WTC11 (cell line): Measurements from ENCODE around the gene CRAMP1. TPM values are rescaled to one million over a fixed set of nuclear protein-coding genes. Genes with fewer than 3 reads are reported as not detected.

Source experiments
- ATAC-seq: fragments of 200-7000 bp; cut with Tn5 transposase; 2 replicates; pipeline ENCODE4 v1.10.0; 2021; ENCODE audit warnings: mild to moderate bottlenecking, moderate library complexity
- CTCF ChIA-PET: fragments of 300-600 bp; sonication (Branson Sonifier 250); formaldehyde crosslinking; loops from one replicate; lab custom pipeline; 2021; ENCODE audit warnings: antibody characterized with exemption; lab: Charles Lee
- POLR2A ChIA-PET: fragments of 350-600 bp; sonication (Branson Sonifier 250); formaldehyde crosslinking; loops from one replicate; lab custom pipeline; 2021; ENCODE audit warnings: antibody characterized with exemption; lab: Charles Lee
- DNase-seq: peaks from one replicate; pipeline ENCODE4 v3.0.0; 2021; ENCODE audit warnings: low spot score
- H3K27ac Mint-ChIP-seq: 2 replicates; pipeline ENCODE4 v1.8.0; 2021; ENCODE audit warnings: mixed read lengths
- H3K27me3 Mint-ChIP-seq: 2 replicates; pipeline ENCODE4 v1.8.0; 2021; ENCODE audit warnings: low read depth, mild to moderate bottlenecking, moderate library complexity, mixed read lengths
- H3K36me3 Mint-ChIP-seq: 2 replicates; pipeline ENCODE4 v1.8.0; 2021; ENCODE audit warnings: mixed read lengths
- H3K4me1 Mint-ChIP-seq: 2 replicates; pipeline ENCODE4 v1.8.0; 2022; ENCODE audit warnings: mixed read lengths
- H3K4me3 Mint-ChIP-seq: 2 replicates; pipeline ENCODE4 v1.8.0; 2021; ENCODE audit warnings: mild to moderate bottlenecking, moderate library complexity, mixed read lengths
- H3K9me3 Mint-ChIP-seq: 2 replicates; pipeline ENCODE4 v1.8.0; 2021; ENCODE audit warnings: mixed read lengths
- CREM ChIP-seq: sonication (generic); formaldehyde crosslinking; IDR thresholded peaks from 2 replicates; pipeline ENCODE4 v1.8.1; 2022; ENCODE audit warnings: mild to moderate bottlenecking, missing genetic modification reagents, moderate library complexity
- IRF2 ChIP-seq: sonication (generic); formaldehyde crosslinking; IDR thresholded peaks from 2 replicates; pipeline ENCODE4 v1.8.0; 2022; ENCODE audit warnings: low read depth, missing genetic modification reagents, borderline replicate concordance
- KAT7 ChIP-seq: sonication (generic); formaldehyde crosslinking; IDR thresholded peaks from 2 replicates; pipeline ENCODE4 v1.8.1; 2023; ENCODE audit warnings: missing genetic modification reagents, mild to moderate bottlenecking, borderline replicate concordance
- NFATC4 ChIP-seq: fragments of 250-450 bp; sonication (Bioruptor Pico); IDR thresholded peaks from 2 replicates; pipeline ENCODE4 v1.9.0; 2021; ENCODE audit warnings: mild to moderate bottlenecking
- NR2C2 ChIP-seq: sonication (generic); formaldehyde crosslinking; IDR thresholded peaks from 2 replicates; pipeline ENCODE4 v1.8.0; 2022; ENCODE audit warnings: mild to moderate bottlenecking, missing genetic modification reagents
- RELA ChIP-seq: sonication (generic); formaldehyde crosslinking; IDR thresholded peaks from 2 replicates; pipeline ENCODE4 v1.8.1; 2022; ENCODE audit warnings: missing genetic modification reagents, mild to moderate bottlenecking, borderline replicate concordance
- RORB ChIP-seq: fragments of 250-450 bp; sonication (Bioruptor Pico); IDR thresholded peaks from 2 replicates; pipeline ENCODE4 v1.9.0; 2021; ENCODE audit warnings: mild to moderate bottlenecking
- SOX15 ChIP-seq: fragments of 250-450 bp; sonication (Bioruptor Pico); IDR thresholded peaks from 2 replicates; pipeline ENCODE4 v1.9.0; 2021; ENCODE audit warnings: mild to moderate bottlenecking
- SP1 ChIP-seq: sonication (generic); formaldehyde crosslinking; conservative IDR thresholded peaks from 2 replicates; pipeline ENCODE4 v1.8.1; 2022; ENCODE audit warnings: missing genetic modification reagents
- TCF7 ChIP-seq: sonication (generic); formaldehyde crosslinking; IDR thresholded peaks from 2 replicates; pipeline ENCODE4 v1.8.0; 2022; ENCODE audit warnings: mild to moderate bottlenecking, low read depth, missing genetic modification reagents, moderate library complexity
- TP53 ChIP-seq: sonication (generic); formaldehyde crosslinking; IDR thresholded peaks from 2 replicates; pipeline ENCODE4 v1.8.1; 2023; ENCODE audit warnings: mild to moderate bottlenecking, missing genetic modification reagents
- USF1 ChIP-seq: sonication (generic); formaldehyde crosslinking; IDR thresholded peaks from 2 replicates; pipeline ENCODE4 v1.8.0; 2022; ENCODE audit warnings: mild to moderate bottlenecking, missing genetic modification reagents
- ZNF121 ChIP-seq: sonication (generic); formaldehyde crosslinking; IDR thresholded peaks from 2 replicates; pipeline ENCODE4 v1.8.0; 2023; ENCODE audit warnings: missing genetic modification reagents
- ZNF232 ChIP-seq: sonication (generic); formaldehyde crosslinking; IDR thresholded peaks from 2 replicates; pipeline ENCODE4 v1.8.0; 2022; ENCODE audit warnings: mild to moderate bottlenecking, missing genetic modification reagents
- ZNF317 ChIP-seq: sonication (generic); formaldehyde crosslinking; IDR thresholded peaks from 2 replicates; pipeline ENCODE4 v1.8.1; 2023; ENCODE audit warnings: low read depth, mild to moderate bottlenecking, moderate library complexity, missing genetic modification reagents, borderline replicate concordance
- ZNF423 ChIP-seq: fragments of 250-450 bp; sonication (Bioruptor Pico); IDR thresholded peaks from 2 replicates; pipeline ENCODE4 v2.1.2; 2022; ENCODE audit warnings: mild to moderate bottlenecking, moderate library complexity
- ZNF425 ChIP-seq: fragments of 250-450 bp; sonication (Bioruptor Pico); conservative IDR thresholded peaks from 2 replicates; pipeline ENCODE4 v1.9.0; 2021; ENCODE audit warnings: mild to moderate bottlenecking
- ZNF671 ChIP-seq: fragments of 250-450 bp; sonication (Bioruptor Pico); IDR thresholded peaks from 2 replicates; pipeline ENCODE4 v1.8.0; 2021; ENCODE audit warnings: mild to moderate bottlenecking
- ZSCAN18 ChIP-seq: fragments of 250-450 bp; sonication (Bioruptor Pico); IDR thresholded peaks from 2 replicates; pipeline ENCODE4 v2.1.2; 2022; ENCODE audit warnings: mild to moderate bottlenecking, moderate library complexity
- total RNA-seq: library from RNA; stranded (reverse); gene quantifications from 3 replicates; pipeline ENCODE4 v1.2.3, GENCODE V29; 2021
- TF ChIP-seq, protein P1 (sequence below): sonication (generic); formaldehyde crosslinking; IDR thresholded peaks from 2 replicates; pipeline ENCODE4 v1.8.1; 2023; ENCODE audit warnings: mild to moderate bottlenecking, missing genetic modification reagents, moderate library complexity
- TF ChIP-seq, protein P2 (sequence below): sonication (generic); formaldehyde crosslinking; IDR thresholded peaks from 2 replicates; pipeline ENCODE4 v1.8.1; 2023; ENCODE audit warnings: mild to moderate bottlenecking, missing genetic modification reagents
- TF ChIP-seq, protein P3 (sequence below): fragments of 250-450 bp; sonication (Bioruptor Pico); IDR thresholded peaks from 2 replicates; pipeline ENCODE4 v1.9.0; 2021; ENCODE audit warnings: mild to moderate bottlenecking
- TF ChIP-seq, protein P4 (sequence below): sonication (generic); formaldehyde crosslinking; IDR thresholded peaks from 2 replicates; pipeline ENCODE4 v1.8.1; 2022; ENCODE audit warnings: low read depth, mild to moderate bottlenecking, moderate library complexity, missing genetic modification reagents, borderline replicate concordance

The CRAMP1 gene
- total RNA-seq, 1 experiment from 2014 or later, result 27.4 TPM

GRCh38 chr16:1635070-1635469 is 22.9 kb downstream of the CRAMP1 start:
- CTCF ChIA-PET, result no interaction called here
- peaks cover 44% of the 10 kb centered on the region for H3K36me3 Mint-ChIP-seq

DNA sequence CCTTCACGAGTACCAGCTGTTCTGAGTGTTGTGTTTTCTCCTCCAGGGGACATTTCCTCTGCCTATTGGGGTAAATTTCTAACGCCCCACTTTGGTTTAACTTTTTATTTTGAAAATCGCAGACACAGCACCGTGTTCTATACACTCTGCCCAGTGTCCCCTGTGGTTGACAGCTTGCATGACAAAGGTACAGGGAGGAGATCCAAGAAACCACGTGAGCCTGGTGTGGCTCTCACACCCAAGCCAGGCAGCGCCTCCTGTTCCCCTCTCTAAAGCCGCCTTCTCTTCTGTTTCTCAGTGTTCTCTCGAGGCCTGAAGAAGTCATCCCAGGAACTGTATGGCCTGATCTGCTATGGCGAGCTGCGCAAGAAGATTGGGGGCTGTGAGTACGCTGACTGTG is 25.4 kb downstream of the CRAMP1 start:
- Mint-ChIP-seq H3K27me3 (no peaks in the 10 kb centered on the region), H3K36me3 (peaks cover 60% of the 10 kb centered on the region), H3K4me3 (no peak overlapping the region), H3K9me3 (no peaks in the 10 kb centered on the region), H3K4me1 (no peaks in the 10 kb centered on the region), H3K27ac (no peak overlapping the region)
- ChIA-PET CTCF (no interaction called here), POLR2A (no interaction called here)
- no peak for DNase-seq
- TF ChIP-seq ZNF232, result no peak
- no peak for TF ChIP-seq ZNF425 (CRISPR knock-in tag)
- TF ChIP-seq, protein P1, sequence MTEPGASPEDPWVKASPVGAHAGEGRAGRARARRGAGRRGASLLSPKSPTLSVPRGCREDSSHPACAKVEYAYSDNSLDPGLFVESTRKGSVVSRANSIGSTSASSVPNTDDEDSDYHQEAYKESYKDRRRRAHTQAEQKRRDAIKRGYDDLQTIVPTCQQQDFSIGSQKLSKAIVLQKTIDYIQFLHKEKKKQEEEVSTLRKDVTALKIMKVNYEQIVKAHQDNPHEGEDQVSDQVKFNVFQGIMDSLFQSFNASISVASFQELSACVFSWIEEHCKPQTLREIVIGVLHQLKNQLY (CRISPR knock-in tag), result no peak
- TF ChIP-seq, protein P2, sequence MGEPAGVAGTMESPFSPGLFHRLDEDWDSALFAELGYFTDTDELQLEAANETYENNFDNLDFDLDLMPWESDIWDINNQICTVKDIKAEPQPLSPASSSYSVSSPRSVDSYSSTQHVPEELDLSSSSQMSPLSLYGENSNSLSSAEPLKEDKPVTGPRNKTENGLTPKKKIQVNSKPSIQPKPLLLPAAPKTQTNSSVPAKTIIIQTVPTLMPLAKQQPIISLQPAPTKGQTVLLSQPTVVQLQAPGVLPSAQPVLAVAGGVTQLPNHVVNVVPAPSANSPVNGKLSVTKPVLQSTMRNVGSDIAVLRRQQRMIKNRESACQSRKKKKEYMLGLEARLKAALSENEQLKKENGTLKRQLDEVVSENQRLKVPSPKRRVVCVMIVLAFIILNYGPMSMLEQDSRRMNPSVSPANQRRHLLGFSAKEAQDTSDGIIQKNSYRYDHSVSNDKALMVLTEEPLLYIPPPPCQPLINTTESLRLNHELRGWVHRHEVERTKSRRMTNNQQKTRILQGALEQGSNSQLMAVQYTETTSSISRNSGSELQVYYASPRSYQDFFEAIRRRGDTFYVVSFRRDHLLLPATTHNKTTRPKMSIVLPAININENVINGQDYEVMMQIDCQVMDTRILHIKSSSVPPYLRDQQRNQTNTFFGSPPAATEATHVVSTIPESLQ (CRISPR knock-in tag), result no peak
- no peak for TF ChIP-seq ZNF671
- TF ChIP-seq ZNF317 (CRISPR knock-in tag), result no peak
- TF ChIP-seq SP1 (CRISPR knock-in tag), result no peak
- TF ChIP-seq NR2C2 (CRISPR knock-in tag), result no peak
- TF ChIP-seq TP53 (CRISPR knock-in tag), result no peak
- TF ChIP-seq KAT7 (CRISPR knock-in tag), result no peak
- TF ChIP-seq USF1 (CRISPR knock-in tag), result no peak
- no peak for TF ChIP-seq IRF2 (CRISPR knock-in tag)
- no peak for TF ChIP-seq TCF7 (CRISPR knock-in tag)
- no peak for TF ChIP-seq NFATC4 (CRISPR knock-in tag)
- TF ChIP-seq, all 79 proteins: peak for 0
- no peak for ATAC-seq

More at GRCh38 chr16:1635070-1635469, 22.9 kb downstream of the CRAMP1 start:
- H3K4me3 Mint-ChIP-seq, result no peak overlapping the region
- H3K9me3 Mint-ChIP-seq, result no peaks in the 10 kb centered on the region
- no peaks in the 10 kb centered on the region for H3K27me3 Mint-ChIP-seq
- H3K4me1 Mint-ChIP-seq, result no peaks in the 10 kb centered on the region
- H3K27ac Mint-ChIP-seq, result no peak overlapping the region
- DNase-seq (no peak), ATAC-seq (no peak)
- POLR2A ChIA-PET, result no interaction called here
- TF ChIP-seq RELA (CRISPR knock-in tag), result no peak
- no peak for TF ChIP-seq SP1 (CRISPR knock-in tag)
- TF ChIP-seq RORB, result no peak

GRCh38 chr16:1638757-1639156 is 26.6 kb downstream of the CRAMP1 start:
- ChIA-PET POLR2A (no interaction called here), CTCF (no interaction called here)
- DNase-seq, result no peak
- H3K36me3 Mint-ChIP-seq, result peaks cover 57% of the 10 kb centered on the region
- no peaks in the 10 kb centered on the region for H3K9me3 Mint-ChIP-seq
- H3K27ac Mint-ChIP-seq, result peak overlapping the region; percentile 50; the same call in 1 of the 2 replicates
- H3K27me3 Mint-ChIP-seq, result no peaks in the 10 kb centered on the region
- H3K4me3 Mint-ChIP-seq, result no peak overlapping the region
- ATAC-seq, result no peak
- H3K4me1 Mint-ChIP-seq, result no peaks in the 10 kb centered on the region
- TF ChIP-seq NFATC4 (CRISPR knock-in tag) (no peak), ZSCAN18 (CRISPR knock-in tag) (no peak), ZNF121 (CRISPR knock-in tag) (no peak), SOX15 (no peak), ZNF423 (CRISPR knock-in tag) (no peak), ZNF317 (CRISPR knock-in tag) (no peak), NR2C2 (CRISPR knock-in tag) (no peak), CREM (CRISPR knock-in tag) (no peak)
- TF ChIP-seq, protein P3, sequence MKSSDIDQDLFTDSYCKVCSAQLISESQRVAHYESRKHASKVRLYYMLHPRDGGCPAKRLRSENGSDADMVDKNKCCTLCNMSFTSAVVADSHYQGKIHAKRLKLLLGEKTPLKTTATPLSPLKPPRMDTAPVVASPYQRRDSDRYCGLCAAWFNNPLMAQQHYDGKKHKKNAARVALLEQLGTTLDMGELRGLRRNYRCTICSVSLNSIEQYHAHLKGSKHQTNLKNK (CRISPR knock-in tag), result no peak
- TF ChIP-seq, protein P4, sequence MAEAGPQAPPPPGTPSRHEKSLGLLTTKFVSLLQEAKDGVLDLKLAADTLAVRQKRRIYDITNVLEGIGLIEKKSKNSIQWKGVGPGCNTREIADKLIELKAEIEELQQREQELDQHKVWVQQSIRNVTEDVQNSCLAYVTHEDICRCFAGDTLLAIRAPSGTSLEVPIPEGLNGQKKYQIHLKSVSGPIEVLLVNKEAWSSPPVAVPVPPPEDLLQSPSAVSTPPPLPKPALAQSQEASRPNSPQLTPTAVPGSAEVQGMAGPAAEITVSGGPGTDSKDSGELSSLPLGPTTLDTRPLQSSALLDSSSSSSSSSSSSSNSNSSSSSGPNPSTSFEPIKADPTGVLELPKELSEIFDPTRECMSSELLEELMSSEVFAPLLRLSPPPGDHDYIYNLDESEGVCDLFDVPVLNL, result no peak
